Measurements from ENCODE around the gene AKIP1.

DNA sequence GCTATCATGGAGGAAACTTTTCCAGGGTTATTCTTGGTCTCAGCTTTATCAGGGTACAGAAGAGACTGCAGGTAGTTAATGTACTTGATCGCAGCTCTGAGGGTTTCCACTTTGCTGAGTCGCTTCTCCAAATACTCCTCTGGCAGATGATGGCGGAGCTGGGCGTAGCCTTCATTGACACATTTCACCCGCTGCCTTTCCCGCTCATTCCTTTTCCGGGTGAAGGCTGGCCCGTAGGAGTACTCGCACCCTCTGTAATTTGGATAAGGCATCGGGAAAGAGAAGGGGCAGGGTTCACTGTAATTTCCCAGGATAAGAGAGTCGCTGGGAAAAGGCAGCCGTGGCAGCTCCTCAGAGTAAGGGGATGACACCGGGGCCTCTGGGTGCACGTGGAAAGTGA, 26.7 kb downstream of the AKIP1 start:
- TF ChIP-seq, protein P1, sequence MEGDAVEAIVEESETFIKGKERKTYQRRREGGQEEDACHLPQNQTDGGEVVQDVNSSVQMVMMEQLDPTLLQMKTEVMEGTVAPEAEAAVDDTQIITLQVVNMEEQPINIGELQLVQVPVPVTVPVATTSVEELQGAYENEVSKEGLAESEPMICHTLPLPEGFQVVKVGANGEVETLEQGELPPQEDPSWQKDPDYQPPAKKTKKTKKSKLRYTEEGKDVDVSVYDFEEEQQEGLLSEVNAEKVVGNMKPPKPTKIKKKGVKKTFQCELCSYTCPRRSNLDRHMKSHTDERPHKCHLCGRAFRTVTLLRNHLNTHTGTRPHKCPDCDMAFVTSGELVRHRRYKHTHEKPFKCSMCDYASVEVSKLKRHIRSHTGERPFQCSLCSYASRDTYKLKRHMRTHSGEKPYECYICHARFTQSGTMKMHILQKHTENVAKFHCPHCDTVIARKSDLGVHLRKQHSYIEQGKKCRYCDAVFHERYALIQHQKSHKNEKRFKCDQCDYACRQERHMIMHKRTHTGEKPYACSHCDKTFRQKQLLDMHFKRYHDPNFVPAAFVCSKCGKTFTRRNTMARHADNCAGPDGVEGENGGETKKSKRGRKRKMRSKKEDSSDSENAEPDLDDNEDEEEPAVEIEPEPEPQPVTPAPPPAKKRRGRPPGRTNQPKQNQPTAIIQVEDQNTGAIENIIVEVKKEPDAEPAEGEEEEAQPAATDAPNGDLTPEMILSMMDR (IDR thresholded peaks at IDR 0.05; ENCODE audit: poor library complexity, severe bottlenecking): no peak
- no peak for TF ChIP-seq MXI1 (conservative IDR thresholded peaks at IDR 0.05; ENCODE audit: poor library complexity, severe bottlenecking)
- TF ChIP-seq RAD21 (conservative IDR thresholded peaks at IDR 0.05): no peak
- no peak for TF ChIP-seq EZH2 (IDR thresholded peaks at IDR 0.05; ENCODE audit: borderline replicate concordance, insufficient read depth, low read length, poor library complexity, severe bottlenecking)
- no peak for TF ChIP-seq POLR2AphosphoS5 (IDR thresholded peaks at IDR 0.05)
- TF ChIP-seq, protein P2, sequence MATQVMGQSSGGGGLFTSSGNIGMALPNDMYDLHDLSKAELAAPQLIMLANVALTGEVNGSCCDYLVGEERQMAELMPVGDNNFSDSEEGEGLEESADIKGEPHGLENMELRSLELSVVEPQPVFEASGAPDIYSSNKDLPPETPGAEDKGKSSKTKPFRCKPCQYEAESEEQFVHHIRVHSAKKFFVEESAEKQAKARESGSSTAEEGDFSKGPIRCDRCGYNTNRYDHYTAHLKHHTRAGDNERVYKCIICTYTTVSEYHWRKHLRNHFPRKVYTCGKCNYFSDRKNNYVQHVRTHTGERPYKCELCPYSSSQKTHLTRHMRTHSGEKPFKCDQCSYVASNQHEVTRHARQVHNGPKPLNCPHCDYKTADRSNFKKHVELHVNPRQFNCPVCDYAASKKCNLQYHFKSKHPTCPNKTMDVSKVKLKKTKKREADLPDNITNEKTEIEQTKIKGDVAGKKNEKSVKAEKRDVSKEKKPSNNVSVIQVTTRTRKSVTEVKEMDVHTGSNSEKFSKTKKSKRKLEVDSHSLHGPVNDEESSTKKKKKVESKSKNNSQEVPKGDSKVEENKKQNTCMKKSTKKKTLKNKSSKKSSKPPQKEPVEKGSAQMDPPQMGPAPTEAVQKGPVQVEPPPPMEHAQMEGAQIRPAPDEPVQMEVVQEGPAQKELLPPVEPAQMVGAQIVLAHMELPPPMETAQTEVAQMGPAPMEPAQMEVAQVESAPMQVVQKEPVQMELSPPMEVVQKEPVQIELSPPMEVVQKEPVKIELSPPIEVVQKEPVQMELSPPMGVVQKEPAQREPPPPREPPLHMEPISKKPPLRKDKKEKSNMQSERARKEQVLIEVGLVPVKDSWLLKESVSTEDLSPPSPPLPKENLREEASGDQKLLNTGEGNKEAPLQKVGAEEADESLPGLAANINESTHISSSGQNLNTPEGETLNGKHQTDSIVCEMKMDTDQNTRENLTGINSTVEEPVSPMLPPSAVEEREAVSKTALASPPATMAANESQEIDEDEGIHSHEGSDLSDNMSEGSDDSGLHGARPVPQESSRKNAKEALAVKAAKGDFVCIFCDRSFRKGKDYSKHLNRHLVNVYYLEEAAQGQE (IDR thresholded peaks at IDR 0.05; ENCODE audit: borderline replicate concordance): no peak
- TF ChIP-seq EP300 (conservative IDR thresholded peaks at IDR 0.05; ENCODE audit: poor library complexity, severe bottlenecking): no peak

Measured in neural cell (in vitro differentiated cells).